GM12875 (cell line): ENCODE measurements around the gene NCEH1.
"Not testable (repeated sequence)": the region's sequence is repeated elsewhere in the genome, so short reads cannot be mapped to it uniquely, and the experiment has no call there.

Experiments used
- H3K4me3 ChIP-seq: one replicate; pipeline ENCODE4 v1.5.1; 2011; ENCODE audit warnings: low read depth, low read length, control low read depth
- CTCF ChIP-seq: IDR thresholded peaks from 2 replicates; pipeline ENCODE4 v1.5.1; 2011; ENCODE audit warnings: low read depth, mild to moderate bottlenecking, control low read depth, inconsistent platforms, low read length, moderate library complexity, borderline replicate concordance; ENCODE audit not compliant: insufficient read depth

NCEH1 gene, protein sequence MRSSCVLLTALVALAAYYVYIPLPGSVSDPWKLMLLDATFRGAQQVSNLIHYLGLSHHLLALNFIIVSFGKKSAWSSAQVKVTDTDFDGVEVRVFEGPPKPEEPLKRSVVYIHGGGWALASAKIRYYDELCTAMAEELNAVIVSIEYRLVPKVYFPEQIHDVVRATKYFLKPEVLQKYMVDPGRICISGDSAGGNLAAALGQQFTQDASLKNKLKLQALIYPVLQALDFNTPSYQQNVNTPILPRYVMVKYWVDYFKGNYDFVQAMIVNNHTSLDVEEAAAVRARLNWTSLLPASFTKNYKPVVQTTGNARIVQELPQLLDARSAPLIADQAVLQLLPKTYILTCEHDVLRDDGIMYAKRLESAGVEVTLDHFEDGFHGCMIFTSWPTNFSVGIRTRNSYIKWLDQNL

GRCh38 chr3:172710664-172711453, at the start of gene NCEH1:
TSS of gene NCEH1 (minus strand) at chr3:172711067. CDS start at chr3:172710984, 83 bp downstream.
- TF ChIP-seq CTCF, result peak; percentile 85

DNA sequence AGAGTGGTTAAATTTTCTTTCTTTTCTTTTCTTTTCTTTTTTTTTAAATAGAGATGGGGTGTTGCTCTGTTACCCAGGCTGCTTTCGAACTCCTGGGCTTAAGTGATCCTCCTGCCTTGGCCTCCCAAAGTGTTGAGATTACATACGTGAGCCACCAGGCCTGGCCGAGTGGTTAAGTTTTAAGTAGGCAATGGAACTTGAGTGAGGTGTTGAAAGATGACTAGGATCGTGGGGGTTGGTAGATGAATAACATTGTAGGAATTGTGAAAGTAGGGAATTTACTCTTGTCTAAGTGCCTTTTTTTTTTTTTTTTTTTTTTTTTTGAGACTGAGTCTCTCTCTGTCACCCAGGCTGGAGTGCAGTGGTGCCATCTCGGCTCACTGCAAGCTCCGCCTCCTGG, 49.5 kb upstream of the NCEH1 start:
- H3K4me3 ChIP-seq, result not testable (repeated sequence)

More at GRCh38 chr3:172710664-172711453, at the start of gene NCEH1:
- H3K4me3 ChIP-seq, result peak within 1 kb of the TSS; percentile 91

DNA sequence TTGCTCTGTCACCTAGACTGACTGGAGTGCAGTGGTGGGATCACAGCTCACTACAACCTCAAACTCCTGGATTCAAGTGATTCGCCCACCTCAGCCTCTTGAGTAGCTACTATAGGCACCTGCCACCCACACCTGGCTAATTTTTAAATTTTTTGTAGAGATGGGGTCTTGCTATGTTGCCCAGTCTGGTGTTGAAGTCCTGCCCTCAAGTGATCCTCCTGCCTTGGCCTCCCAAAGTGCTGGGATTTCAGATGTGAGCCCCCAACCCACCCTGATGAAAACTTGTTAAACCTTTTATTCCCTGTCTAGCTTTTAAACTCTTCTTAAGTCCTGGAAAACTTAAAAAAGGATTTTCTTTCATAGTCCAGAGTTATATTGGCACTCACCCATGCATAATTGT, 42.3 kb upstream of the NCEH1 start:
- TF ChIP-seq CTCF, result no peak
- no peak overlapping the region for H3K4me3 ChIP-seq

GRCh38 chr3:172752651-172753050, 41.8 kb upstream of the NCEH1 start:
- no peak overlapping the region for H3K4me3 ChIP-seq
- TF ChIP-seq CTCF, result no peak

GRCh38 chr3:172751175-172751704, 40.4 kb upstream of the NCEH1 start:
- H3K4me3 ChIP-seq, result peak overlapping the region; percentile 88
- no peak for TF ChIP-seq CTCF

DNA sequence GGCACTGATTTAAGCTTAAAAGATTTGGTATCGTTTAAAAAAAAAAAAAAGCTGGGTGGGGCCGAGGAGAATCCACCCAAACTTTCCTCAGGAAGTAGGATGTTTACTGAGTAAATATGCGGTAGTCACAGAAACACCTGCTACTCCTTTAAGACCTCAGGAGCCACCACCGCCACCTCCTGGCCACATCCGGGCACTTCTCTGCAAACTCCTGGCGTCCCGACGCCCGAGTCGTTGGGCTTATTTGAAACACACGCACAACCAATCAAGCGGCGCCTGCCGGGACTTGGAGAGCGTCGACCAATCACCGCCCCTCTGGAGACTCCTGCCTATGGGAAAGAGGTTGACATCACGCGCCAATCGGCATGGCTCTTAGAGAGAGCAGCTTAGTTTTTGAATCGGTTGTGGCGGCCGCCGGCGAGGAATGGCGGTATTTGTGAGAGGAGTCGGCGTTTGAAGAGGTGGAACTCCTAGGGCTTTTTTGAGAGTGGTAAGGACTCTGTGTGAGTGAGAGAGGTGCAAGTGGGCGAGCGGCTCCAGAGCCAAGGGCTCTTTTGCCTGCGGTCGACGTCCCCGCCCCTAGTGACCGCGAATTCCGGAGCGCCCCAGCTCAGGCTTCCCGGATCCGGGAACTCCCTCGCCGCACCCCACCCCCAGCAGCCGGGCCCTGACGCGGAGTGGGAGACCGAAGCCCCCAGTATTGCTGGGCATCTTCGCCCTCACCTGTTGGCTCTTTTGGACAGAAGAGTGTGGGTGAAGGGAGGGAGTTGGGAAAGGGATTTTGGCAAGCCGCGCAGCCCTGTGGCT, 39.7 kb upstream of the NCEH1 start, which contains the start of gene ECT2:
TSS of gene ECT2 (plus strand) at position 359 of the 807 bp plus-strand sequence. CDS start 3,805 bp downstream, outside the sequence.
- H3K4me3 ChIP-seq, result peak within 1 kb of the TSS; percentile 88
- peak; percentile 72 for TF ChIP-seq CTCF

DNA sequence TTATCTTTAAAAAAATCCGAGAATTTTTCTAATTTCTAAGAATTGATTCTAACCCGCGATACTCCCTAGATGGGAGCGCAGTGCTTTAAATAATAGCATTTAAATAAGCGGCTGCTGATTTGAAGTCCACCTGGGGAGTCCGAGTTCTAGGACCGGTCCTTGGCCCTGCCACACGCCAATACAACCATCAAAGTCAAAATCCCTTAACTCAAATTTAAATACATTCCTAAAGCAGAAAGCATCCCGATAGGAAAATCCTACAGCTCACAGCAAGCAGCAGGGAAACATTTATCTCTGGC, 39.2 kb upstream of the NCEH1 start:
- no peak for TF ChIP-seq CTCF
- H3K4me3 ChIP-seq, result peak overlapping the region; percentile 34
